Stimulated activated CD4-positive, alpha-beta T cell treated with anti-CD3 and anti-CD28 coated beads, Interleukin-2, amount 100 ng/mL, for 4 hours (primary cell): ENCODE data around the gene PRIM2.
"Not testable (repeated sequence)": the region's sequence is repeated elsewhere in the genome, so short reads cannot be mapped to it uniquely, and the experiment has no call there.

Experiments
- DNase-seq: peaks from one replicate; pipeline ENCODE4 v3.0.0-alpha.2; 2020; ENCODE audit warnings: low read depth

PRIM2 gene

DNA sequence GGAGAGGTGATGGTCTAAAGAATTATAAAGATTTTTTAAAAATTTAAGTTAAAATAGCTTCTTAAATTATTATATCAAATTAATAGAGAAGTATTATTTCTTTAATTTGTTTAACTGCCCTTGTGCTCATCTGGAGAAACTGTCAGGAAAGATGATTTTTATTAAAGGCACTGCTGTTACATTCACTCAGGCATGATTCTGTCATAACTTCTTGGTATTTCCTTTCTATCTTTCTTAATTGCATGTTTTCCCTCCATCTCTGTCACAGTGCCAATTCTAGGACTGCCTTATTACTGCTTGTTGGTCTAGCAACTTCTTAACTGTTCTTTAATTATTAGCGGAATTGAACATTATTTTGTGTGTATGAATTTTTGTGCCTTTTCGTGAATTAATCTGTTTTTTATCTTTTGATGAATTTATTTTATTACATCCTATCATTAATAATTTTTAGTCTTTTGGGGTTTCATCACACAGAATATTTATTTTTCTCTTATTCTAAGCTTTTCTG, 47.7 kb downstream of the PRIM2 start:
- not testable (repeated sequence) for DNase-seq

GRCh38 chr6:57368965-57369731, 51.7 kb downstream of the PRIM2 start:
- not testable (repeated sequence) for DNase-seq

- not testable (repeated sequence) for DNase-seq
Observed at GRCh38 chr6:57371779-57372178, 54.3 kb downstream of the PRIM2 start.

- not testable (repeated sequence) for DNase-seq
Observed at GRCh38 chr6:57374764-57375163, 57.3 kb downstream of the PRIM2 start.

GRCh38 chr6:57376083-57376482, 58.7 kb downstream of the PRIM2 start:
- not testable (repeated sequence) for DNase-seq

- DNase-seq = not testable (repeated sequence)
Observed at GRCh38 chr6:57389038-57389592, 71.7 kb downstream of the PRIM2 start.

- DNase-seq = not testable (repeated sequence)
Observed at GRCh38 chr6:57390818-57391217, 73.4 kb downstream of the PRIM2 start.

DNA sequence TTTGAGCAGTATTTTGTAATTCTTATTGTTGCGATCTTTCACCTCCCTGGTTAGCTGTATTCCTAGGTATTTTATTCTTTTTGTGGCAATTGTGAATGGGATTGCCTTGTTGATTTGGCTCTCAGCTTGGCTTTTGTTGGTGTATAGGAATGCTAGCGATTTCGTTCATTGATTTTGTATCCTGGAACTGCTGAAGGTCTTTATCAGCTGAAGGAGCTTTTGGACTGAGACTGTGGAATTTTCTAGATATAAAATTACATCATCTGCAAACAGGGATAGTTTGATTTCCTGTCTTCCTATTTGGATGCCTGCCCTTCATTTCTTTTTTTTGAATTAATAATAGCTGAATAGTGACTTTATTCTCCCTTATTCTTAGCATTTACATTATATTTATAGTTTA, 74.6 kb downstream of the PRIM2 start:
- DNase-seq = not testable (repeated sequence)

- DNase-seq = not testable (repeated sequence)
Observed at GRCh38 chr6:57419341-57419740, 101.9 kb downstream of the PRIM2 start.

DNA sequence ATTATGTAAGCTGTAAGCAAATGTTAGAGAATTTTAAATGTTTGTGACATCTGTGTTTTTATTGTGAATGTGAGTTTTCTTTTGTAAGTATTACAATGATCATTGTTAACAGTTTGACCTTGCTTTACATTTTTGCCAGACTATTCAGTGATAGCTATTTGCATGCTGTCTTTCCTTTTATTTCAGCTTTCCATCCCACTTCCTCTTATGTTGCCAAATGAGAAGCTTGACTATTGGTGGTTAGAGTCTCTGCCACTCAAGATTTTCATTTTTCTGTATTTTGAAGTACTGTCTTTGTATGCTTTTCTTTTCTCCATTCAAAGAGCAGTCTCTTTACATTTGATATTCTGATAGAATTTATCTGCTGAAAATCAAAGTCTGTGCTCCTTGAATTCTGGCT, 104.1 kb downstream of the PRIM2 start:
- DNase-seq = no peak

DNA sequence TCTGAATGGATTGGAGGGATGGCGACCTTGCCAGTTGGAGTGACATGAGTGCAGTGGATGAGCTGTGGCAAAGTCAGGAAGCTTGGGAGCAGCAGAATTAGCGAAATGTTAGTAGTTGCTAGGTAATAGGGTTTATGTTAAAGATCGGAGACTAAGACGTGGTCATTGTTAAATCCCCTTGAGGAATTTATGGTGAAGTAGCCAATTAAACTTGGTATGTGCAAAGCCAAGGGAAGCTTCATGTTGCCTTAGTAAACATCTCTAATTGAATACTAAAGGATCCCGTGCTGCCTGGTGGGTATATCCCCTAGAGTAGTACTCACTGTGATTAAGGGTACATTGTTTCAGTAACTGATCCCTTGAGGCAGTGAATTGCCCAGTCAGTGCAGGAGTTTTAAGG, 106.0 kb downstream of the PRIM2 start:
- DNase-seq = no peak

DNA sequence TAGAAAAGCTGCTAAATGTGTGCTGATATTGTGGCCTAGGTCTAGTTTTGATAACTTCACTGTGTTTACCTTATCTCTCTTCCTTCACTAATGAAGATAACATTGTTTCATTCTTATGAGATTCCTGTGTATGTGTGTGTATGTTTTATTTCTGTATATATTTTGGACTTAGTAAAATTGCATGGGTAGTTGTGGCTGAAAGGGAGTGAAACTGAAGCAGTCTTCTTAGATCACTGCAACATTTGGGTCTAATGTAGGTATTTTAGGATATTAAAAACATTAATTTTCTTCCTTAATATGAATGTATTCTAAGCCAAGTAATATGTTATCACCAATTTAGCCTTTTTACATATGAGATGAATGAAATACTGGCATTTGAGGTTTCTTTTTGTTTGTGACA, 114.3 kb downstream of the PRIM2 start:
- DNase-seq = not testable (repeated sequence)

DNA sequence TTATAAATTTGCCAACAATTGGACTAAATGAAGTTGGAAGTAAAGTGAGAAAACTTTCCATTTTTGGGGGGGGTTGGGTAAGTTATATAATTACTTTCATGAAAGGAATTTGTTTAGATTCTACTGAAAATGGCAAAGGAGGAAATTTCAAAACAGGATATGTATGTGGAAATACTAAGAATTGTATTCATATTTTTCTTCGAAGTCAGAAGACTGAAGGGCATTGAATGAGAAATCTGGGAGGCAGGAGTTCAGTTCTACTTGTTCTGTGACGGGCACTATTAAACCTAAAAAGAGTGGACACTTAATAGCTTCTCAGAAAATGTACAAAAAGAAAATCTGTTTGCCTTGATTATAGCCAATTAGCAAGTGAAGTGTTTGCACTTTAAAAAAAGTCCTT, 114.7 kb downstream of the PRIM2 start:
- DNase-seq = no peak

- no peak for DNase-seq
Observed at GRCh38 chr6:57432919-57433684, 115.7 kb downstream of the PRIM2 start.

GRCh38 chr6:57433790-57434189, 116.4 kb downstream of the PRIM2 start:
- DNase-seq = not testable (repeated sequence)

- no peak for DNase-seq
Observed at GRCh38 chr6:57434944-57435343, 117.5 kb downstream of the PRIM2 start.

- no peak for DNase-seq
Observed at GRCh38 chr6:57435475-57436160, 118.2 kb downstream of the PRIM2 start.

GRCh38 chr6:57440735-57441134, 123.3 kb downstream of the PRIM2 start:
- DNase-seq = not testable (repeated sequence)

GRCh38 chr6:57442133-57442532, 124.7 kb downstream of the PRIM2 start:
- not testable (repeated sequence) for DNase-seq

- DNase-seq = not testable (repeated sequence)
Observed at GRCh38 chr6:57443181-57443580, 125.8 kb downstream of the PRIM2 start.

DNA sequence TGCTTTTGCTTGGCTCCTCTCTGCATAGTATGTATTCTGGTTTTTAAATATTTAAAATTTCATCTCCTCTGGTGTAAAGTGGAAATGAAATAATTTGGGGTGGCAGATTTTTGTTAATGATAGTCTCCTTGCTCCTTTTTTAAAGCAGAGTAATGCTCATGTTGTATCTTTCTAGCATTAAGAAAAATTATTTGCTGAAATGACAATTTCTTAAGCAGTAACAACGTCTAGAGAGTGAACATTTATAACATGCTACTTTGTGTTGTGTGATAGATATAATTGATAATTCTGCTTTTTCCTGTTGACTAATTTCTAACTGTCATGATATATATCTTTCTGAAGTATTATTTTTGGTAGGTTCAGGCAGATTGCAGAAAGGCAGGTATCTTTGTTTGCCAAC, 127.4 kb downstream of the PRIM2 start:
- not testable (repeated sequence) for DNase-seq

- DNase-seq = not testable (repeated sequence)
Observed at GRCh38 chr6:57445379-57445778, 127.9 kb downstream of the PRIM2 start.
